ENCODE measurements around the gene KRT38. TPM values are rescaled to one million over a fixed set of nuclear protein-coding genes. Genes with fewer than 3 reads are reported as not detected.
"Not testable (repeated sequence)": the region's sequence is repeated elsewhere in the genome, so short reads cannot be mapped to it uniquely, and the experiment has no call there.

The KRT38 gene
- total RNA-seq, 1 donor from 2014 or later: not detected

- no peak within 1 kb of the TSS for H3K27ac Mint-ChIP-seq (ENCODE audit: unreplicated experiment)
- Histone ChIP-seq H3K27ac (ENCODE audit: low read depth, low read length) (no peak within 1 kb of the TSS), H4K20me1 (ENCODE audit: insufficient read depth, low read length) (no peaks in the 10 kb centered on the region), H3K4me1 (ENCODE audit: insufficient read depth, low read length) (peaks cover 16% of the 10 kb centered on the region), H3K79me2 (ENCODE audit: insufficient read depth, low read length) (no peaks in the 10 kb centered on the region), H3K4me3 (ENCODE audit: insufficient read depth, low read depth, low read length) (no peak within 1 kb of the TSS), H3K9ac (ENCODE audit: low read length) (no peak within 1 kb of the TSS), H3K36me3 (ENCODE audit: insufficient read depth, low read length) (no peaks in the 10 kb centered on the region), H3K9me3 (ENCODE audit: insufficient read depth, low read depth, low read length) (no peaks in the 10 kb centered on the region), H3K27me3 (ENCODE audit: insufficient read depth, low read length) (no peaks in the 10 kb centered on the region), H2AFZ (ENCODE audit: low read depth, low read length) (no peak within 1 kb of the TSS), H3K4me2 (ENCODE audit: low read length) (no peak within 1 kb of the TSS)
- TF ChIP-seq CTCF (IDR thresholded peaks at IDR 0.05; ENCODE audit: insufficient read depth, low read depth, low read length): no peak
- TF ChIP-seq EZH2 (IDR thresholded peaks at IDR 0.05; ENCODE audit: insufficient read depth, low read length): no peak
- no peak for DNase-seq (ENCODE audit: low read depth)
- H3K36me3 Mint-ChIP-seq (ENCODE audit: low read depth, unreplicated experiment): peaks cover 3% of the 10 kb centered on the region
- no peak within 1 kb of the TSS for H3K4me3 Mint-ChIP-seq (ENCODE audit: unreplicated experiment)
- H3K9me3 Mint-ChIP-seq (ENCODE audit: unreplicated experiment): no peaks in the 10 kb centered on the region
- no peak for FAIRE-seq
- H3K27me3 Mint-ChIP-seq (ENCODE audit: low read depth, unreplicated experiment): peaks cover 2% of the 10 kb centered on the region
- H3K4me1 Mint-ChIP-seq (ENCODE audit: low read depth, unreplicated experiment): peaks cover 23% of the 10 kb centered on the region
Measured at GRCh38 chr17:41424111-41424635, 16.6 kb downstream of the KRT38 start, which contains the start of gene KRT37. Gene KRT37, minus strand, starts transcription at chr17:41424585. Its CDS starts 62 bp downstream, at chr17:41424523.

GRCh38 chr17:41422586-41422985 lies 18.2 kb downstream of the KRT38 start:
- not testable (repeated sequence) for H3K9me3 Mint-ChIP-seq (ENCODE audit: unreplicated experiment); H3K4me3 Mint-ChIP-seq (ENCODE audit: unreplicated experiment); H4K20me1 ChIP-seq (ENCODE audit: insufficient read depth, low read length); H3K36me3 Mint-ChIP-seq (ENCODE audit: low read depth, unreplicated experiment); DNase-seq (ENCODE audit: low read depth); H3K4me3 ChIP-seq (ENCODE audit: insufficient read depth, low read depth, low read length); H3K79me2 ChIP-seq (ENCODE audit: insufficient read depth, low read length); H2AFZ ChIP-seq (ENCODE audit: low read depth, low read length); FAIRE-seq; H3K27ac Mint-ChIP-seq (ENCODE audit: unreplicated experiment); H3K4me2 ChIP-seq (ENCODE audit: low read length); H3K27me3 ChIP-seq (ENCODE audit: insufficient read depth, low read length); H3K36me3 ChIP-seq (ENCODE audit: insufficient read depth, low read length); H3K9ac ChIP-seq (ENCODE audit: low read length); H3K9me3 ChIP-seq (ENCODE audit: insufficient read depth, low read depth, low read length); H3K27me3 Mint-ChIP-seq (ENCODE audit: low read depth, unreplicated experiment); H3K27ac ChIP-seq (ENCODE audit: low read depth, low read length)
- H3K4me1 ChIP-seq (ENCODE audit: insufficient read depth, low read length): peaks cover 16% of the 10 kb centered on the region
- H3K4me1 Mint-ChIP-seq (ENCODE audit: low read depth, unreplicated experiment): peaks cover 14% of the 10 kb centered on the region

- no peak overlapping the region for H3K4me2 ChIP-seq (ENCODE audit: low read length)
- peak; percentile 17 for FAIRE-seq
- H3K9ac ChIP-seq (ENCODE audit: low read length): no peak overlapping the region
- H3K27me3 ChIP-seq (ENCODE audit: insufficient read depth, low read length): no peaks in the 10 kb centered on the region
- no peak for TF ChIP-seq EZH2 (IDR thresholded peaks at IDR 0.05; ENCODE audit: insufficient read depth, low read length)
- no peak for TF ChIP-seq CTCF (IDR thresholded peaks at IDR 0.05; ENCODE audit: insufficient read depth, low read depth, low read length)
- Mint-ChIP-seq H3K36me3 (ENCODE audit: low read depth, unreplicated experiment) (peaks cover 3% of the 10 kb centered on the region), H3K9me3 (ENCODE audit: unreplicated experiment) (no peaks in the 10 kb centered on the region), H3K4me1 (ENCODE audit: low read depth, unreplicated experiment) (peaks cover 17% of the 10 kb centered on the region), H3K27ac (ENCODE audit: unreplicated experiment) (no peak overlapping the region), H3K4me3 (ENCODE audit: unreplicated experiment) (no peak overlapping the region), H3K27me3 (ENCODE audit: low read depth, unreplicated experiment) (peaks cover 7% of the 10 kb centered on the region)
- H3K4me1 ChIP-seq (ENCODE audit: insufficient read depth, low read length): peaks cover 22% of the 10 kb centered on the region
- DNase-seq (ENCODE audit: low read depth): no peak
- no peak overlapping the region for H3K4me3 ChIP-seq (ENCODE audit: insufficient read depth, low read depth, low read length)
- H4K20me1 ChIP-seq (ENCODE audit: insufficient read depth, low read length): no peaks in the 10 kb centered on the region
- H3K9me3 ChIP-seq (ENCODE audit: insufficient read depth, low read depth, low read length): no peaks in the 10 kb centered on the region
- no peak overlapping the region for H3K27ac ChIP-seq (ENCODE audit: low read depth, low read length)
- no peaks in the 10 kb centered on the region for H3K79me2 ChIP-seq (ENCODE audit: insufficient read depth, low read length)
- H2AFZ ChIP-seq (ENCODE audit: low read depth, low read length): no peak overlapping the region
- H3K36me3 ChIP-seq (ENCODE audit: insufficient read depth, low read length): no peaks in the 10 kb centered on the region
Measured at GRCh38 chr17:41421617-41422016, 19.2 kb downstream of the KRT38 start.
